D341Med (cell line): Measurements from ENCODE around the gene EPYC.
"Not testable (repeated sequence)": the region's sequence is repeated elsewhere in the genome, so short reads cannot be mapped to it uniquely, and the experiment has no call there.

ENCODE experiments used
- DNase-seq: peaks from one replicate; pipeline ENCODE4 v3.0.0; 2012; ENCODE audit warnings: low spot score

Gene EPYC

DNA sequence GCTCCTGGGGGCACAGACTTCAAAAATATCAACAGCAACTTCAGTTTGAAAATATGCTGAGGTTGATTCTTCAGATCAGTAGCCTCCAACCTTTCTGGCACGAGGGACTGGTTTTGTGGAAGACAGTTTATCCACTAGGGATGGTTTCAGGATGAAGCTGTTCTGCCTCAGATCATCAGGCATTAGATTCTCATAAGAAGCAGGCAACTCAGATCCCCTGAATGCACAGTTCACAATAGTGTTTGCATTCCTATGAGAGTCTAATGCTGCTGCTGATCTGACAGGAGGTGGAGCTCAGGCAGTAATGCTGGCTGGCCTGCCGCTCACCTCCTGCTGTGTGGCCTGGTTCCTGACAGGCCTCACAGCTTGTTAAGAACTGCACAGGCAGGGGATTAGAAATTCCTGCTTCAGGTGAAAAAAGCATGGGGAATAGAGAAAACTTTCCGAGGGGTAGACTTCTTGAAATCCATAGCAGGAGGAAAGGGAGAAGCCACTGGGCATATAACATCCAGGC lies 12.8 kb downstream of the EPYC start:
- DNase-seq = no peak

- DNase-seq = no peak
Measured at GRCh38 chr12:90990611-90991010, 14.2 kb downstream of the EPYC start.

DNA sequence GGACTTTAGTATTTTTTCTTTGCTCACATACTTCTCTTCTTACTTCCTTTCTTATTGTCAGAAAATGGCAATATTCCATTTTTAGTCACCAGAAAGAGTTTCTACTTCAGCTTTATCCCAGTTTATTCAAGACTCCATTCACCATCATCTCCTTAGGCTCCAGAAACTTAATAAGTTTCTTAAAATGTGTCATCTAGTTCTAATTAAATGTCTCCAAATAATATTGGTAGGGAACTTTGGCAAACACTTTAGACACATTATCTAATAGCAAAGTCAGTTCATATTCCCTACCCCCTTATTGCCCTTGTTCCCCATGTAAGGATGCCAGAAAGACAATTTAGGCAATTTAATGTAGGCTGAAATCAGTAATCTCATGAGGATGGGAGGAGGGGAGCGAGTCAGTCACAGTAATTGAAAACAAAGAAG lies 15.1 kb downstream of the EPYC start:
- DNase-seq = no peak

DNA sequence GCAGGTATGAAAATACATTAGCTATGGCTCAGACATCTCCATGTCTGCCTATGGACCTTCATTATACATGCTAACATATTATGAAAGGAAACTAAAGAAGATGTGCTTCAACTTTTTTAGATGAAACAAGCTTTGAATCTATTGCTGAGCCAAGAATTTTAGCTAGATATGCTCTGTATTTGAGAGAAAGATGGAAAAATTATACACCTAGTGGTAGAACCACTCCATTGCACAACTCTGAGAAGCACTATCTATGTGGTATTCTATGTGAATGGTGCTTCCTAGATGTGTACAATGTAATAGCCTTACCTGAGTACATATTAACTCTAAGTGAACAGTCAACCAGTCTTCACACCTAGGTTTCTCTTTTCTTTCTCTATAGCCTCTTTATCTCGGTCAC lies 17.3 kb downstream of the EPYC start:
- DNase-seq = no peak

GRCh38 chr12:90987101-90987500 lies 17.7 kb downstream of the EPYC start:
- DNase-seq = no peak

GRCh38 chr12:90985331-90985730 lies 19.4 kb downstream of the EPYC start:
- DNase-seq = not testable (repeated sequence)

GRCh38 chr12:90984114-90984513 lies 20.7 kb downstream of the EPYC start:
- no peak for DNase-seq

GRCh38 chr12:90982170-90982569 lies 22.6 kb downstream of the EPYC start:
- DNase-seq = no peak

DNA sequence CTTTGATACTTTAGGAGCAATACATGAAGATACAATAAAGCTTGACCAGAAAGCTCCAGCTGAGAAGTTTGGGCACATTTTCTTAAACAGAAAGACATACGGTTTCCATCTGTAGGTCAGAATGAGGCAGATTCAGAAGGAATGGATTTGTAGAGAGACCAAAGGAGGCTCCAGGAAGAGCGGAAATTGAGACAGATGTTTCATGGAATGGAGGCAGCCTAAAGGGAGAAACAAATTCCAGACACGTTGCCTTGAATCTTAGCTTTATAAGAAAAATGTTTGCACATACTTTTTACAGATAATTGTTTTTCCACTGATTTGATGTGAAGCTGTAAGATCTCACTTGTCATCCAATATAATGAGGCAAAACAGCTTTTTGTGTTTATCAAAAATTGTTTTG lies 24.8 kb downstream of the EPYC start:
- DNase-seq = no peak

DNA sequence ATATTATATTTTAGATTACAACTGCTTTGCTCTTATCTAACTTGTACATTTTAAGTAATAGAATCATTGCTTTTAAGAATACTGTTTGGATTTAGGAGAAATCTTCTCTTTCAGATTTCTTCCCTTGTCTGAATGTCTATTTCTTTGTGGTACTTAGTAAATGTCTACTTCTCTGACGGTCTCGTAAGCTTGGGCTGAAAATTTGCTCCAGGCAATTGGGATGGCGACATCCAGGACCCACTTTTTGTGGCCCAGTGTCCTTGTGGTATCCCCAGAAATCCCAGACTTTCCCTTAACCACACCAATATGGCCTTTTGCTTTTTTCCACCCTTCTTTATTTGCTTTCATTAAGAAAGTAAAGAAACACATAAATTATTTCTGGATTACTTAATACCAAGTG lies 25.8 kb downstream of the EPYC start:
- no peak for DNase-seq

DNA sequence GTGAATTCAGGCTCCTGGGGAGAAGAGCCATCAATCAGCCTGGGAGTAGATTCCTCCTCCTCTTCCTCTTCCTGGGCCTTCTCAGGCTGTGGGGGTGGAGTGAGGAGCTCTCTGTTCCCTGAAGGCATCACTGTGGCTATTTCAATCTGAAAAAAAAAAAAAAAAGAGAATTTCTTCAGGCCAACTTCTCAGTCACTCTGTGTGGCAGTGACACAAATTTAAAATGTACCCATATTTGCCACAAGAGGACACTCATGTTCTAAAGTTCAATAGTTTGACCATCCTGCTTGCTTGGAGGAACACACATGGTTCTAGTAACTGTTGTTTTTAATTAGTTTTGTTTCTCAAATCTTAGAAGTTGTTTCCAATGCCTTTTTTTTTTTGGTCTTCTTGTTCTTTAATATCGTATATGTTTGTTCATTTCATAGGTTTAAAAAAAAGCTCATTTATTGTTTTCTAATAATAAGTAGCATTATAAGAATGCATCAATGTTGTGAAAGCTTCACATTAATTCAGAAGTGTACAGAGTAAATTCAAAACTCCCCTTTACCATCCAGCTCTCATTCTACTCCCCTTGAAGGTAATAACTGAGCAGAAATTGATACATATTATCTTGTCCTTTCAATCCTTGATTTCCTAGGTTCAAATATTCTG lies 26.5 kb downstream of the EPYC start:
- DNase-seq = peak; percentile 58

DNA sequence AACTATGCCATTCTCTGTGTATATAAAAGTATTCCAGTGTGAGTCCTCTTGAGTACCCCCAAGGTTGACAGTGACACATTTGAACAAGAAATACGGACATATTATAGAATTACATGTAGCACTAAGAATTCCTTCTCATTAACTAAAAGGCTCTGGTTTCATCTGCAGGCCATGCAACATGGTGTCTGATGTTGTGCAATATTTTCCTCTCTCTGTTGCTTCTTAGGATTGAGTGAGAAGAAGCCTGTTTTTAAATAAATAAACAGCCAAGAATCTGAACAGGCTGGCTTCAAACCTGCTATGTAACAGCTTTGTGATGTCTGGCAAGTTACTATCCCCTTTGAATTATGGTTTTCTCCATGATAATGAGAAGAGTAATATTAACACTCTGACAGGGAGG lies 27.5 kb downstream of the EPYC start:
- DNase-seq = no peak

GRCh38 chr12:90974286-90974685 lies 30.5 kb downstream of the EPYC start:
- DNase-seq = no peak

DNA sequence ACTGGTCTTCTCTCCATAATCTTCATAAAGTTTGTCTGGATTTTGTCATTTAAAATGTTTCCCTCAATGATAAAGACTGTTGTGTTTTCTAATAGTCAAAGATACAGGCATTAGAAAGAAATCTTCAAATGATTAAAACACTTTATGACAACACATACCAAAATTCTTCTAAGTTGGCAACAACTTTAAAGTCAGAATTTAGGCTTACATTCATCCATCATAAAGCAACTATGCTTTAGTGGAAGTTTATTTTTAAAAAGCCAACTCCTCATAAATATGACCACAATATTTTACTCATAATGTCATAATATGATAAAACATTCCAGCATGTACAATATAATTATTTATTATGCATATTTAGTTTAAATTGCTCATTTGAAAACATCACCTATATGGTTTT lies 32.5 kb downstream of the EPYC start:
- no peak for DNase-seq

DNA sequence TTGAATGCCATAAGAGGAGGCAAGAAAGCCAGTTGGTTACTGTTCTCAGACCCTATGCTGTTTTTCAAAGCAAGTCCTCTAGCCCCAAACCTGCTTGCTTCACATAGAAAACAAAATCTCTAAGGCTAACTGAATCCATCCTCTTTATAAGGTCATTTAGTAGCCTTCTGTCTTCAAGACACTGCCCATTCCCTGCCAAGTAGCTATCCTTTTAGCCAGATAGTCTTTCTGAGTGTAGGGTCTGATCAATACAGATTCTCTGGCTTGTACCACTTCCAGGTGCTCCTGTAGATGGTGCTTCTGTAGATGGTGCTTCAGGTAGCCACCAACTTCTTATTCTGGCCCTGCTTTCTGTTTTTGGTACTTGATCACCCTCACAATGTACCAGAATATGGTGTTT lies 33.9 kb downstream of the EPYC start:
- no peak for DNase-seq

GRCh38 chr12:90970471-90970870 lies 34.3 kb downstream of the EPYC start:
- DNase-seq = no peak

- DNase-seq = no peak
Measured at GRCh38 chr12:90969851-90970250, 34.9 kb downstream of the EPYC start.

DNA sequence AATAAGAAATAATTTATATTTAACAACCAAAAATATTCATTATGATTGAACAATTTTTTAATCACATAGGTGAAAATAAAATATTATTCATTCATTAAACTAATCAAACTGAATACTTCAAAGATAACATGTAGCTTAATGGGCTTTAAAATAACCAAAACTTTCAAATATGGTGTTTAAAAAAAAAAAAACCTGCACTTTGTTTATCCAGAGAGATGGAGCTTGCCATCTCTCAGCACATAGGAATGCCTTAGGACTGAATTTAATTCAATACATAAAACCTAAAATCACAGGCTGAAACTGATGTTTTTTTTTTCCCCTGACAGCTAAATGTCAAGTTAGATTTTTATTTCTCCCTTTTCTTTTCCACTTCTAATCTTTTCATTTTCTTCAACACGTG lies 35.4 kb downstream of the EPYC start:
- DNase-seq = no peak

DNA sequence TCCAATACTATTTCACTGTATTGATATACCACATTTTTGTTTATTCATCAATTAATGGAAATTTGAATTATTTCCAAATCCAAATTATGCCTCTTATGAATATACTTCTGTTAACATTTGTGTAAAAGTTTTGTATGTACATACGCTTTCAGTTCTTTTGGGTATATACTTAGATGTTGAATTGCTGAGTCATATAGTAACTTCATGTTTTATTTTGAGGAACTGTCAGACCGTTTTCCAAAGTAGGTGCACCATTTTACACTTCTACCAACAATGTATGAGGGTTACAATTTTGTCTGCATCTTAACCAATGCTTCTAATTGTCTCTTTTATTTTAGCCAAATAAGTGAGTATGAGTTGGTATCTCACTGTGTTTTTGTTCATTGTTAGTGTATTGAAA lies 39.6 kb downstream of the EPYC start:
- DNase-seq = no peak

DNA sequence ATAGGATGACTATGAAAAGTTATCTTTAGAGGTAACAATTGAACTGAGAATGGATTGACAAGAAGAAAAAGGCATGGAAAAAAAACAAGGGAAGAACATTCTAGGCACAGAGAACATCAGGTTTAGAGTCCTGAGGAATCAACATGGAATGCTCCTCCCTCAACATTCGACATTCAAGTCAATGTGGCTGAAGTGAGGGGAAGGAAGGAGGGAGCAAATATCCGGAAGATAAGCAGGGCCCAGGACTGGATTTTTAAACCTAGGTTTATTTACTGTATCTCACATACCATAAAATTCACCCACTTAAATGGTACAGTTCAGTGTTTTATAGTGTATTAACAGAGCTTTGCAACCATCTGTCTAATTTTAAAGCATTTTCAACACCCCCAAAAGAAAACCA lies 40.2 kb downstream of the EPYC start:
- no peak for DNase-seq

GRCh38 chr12:90963946-90964345 lies 40.8 kb downstream of the EPYC start:
- no peak for DNase-seq

- DNase-seq = no peak
Measured at GRCh38 chr12:90961154-90961553, 43.6 kb downstream of the EPYC start.

GRCh38 chr12:90959538-90960139 lies 45.1 kb downstream of the EPYC start:
- peak; percentile 45 for DNase-seq

- DNase-seq = no peak
Measured at GRCh38 chr12:90959032-90959431, 45.7 kb downstream of the EPYC start.
